HepG2 (cell line): Measurements from ENCODE around the gene RNF133. TPM values are rescaled to one million over a fixed set of nuclear protein-coding genes. Genes with fewer than 3 reads are reported as not detected.

Experiments
- AGO1 ChIP-seq: fragments of 200-400 bp; formaldehyde crosslinking; IDR thresholded peaks from 2 replicates; pipeline ENCODE4 v1.6.1; 2017; ENCODE audit warnings: mild to moderate bottlenecking, low read depth, low read length, moderate library complexity; ENCODE audit not compliant: poor library complexity, severe bottlenecking
- ARNT ChIP-seq: fragments of 450-650 bp; IDR thresholded peaks from 2 replicates; pipeline ENCODE4 v1.6.1; 2017
- ATAD3A ChIP-seq: sonication (generic); formaldehyde crosslinking; IDR thresholded peaks from 2 replicates; pipeline ENCODE4 v1.4.0; 2020; ENCODE audit warnings: missing genetic modification reagents
- ATF5 ChIP-seq: sonication (generic); formaldehyde crosslinking; IDR thresholded peaks from 2 replicates; pipeline ENCODE4 v1.4.0; 2020; ENCODE audit warnings: mild to moderate bottlenecking, low read depth, missing genetic modification reagents
- CBX2 ChIP-seq, 2 experiments: fragments of 200-600 bp in 1 of 2; sonication (generic); formaldehyde crosslinking in 1 of 2; IDR thresholded peaks; 2 replicates each; pipeline versions ENCODE4 v1.7.0 to v1.8.1; 2018 to 2022; ENCODE audit warnings: low read depth in 2 of 2, low read length in 1 of 2, mild to moderate bottlenecking in 1 of 2, missing genetic modification reagents in 1 of 2
- ERF ChIP-seq: IDR thresholded peaks from 2 replicates; pipeline ENCODE4 v1.6.1; 2018; ENCODE audit warnings: missing biosample characterization, missing genetic modification reagents
- FUBP1 ChIP-seq: sonication (generic); formaldehyde crosslinking; IDR thresholded peaks from 2 replicates; pipeline ENCODE4 v1.5.1; 2020; ENCODE audit warnings: missing genetic modification reagents, mild to moderate bottlenecking, borderline replicate concordance
- HDAC1 ChIP-seq: sonication (generic); formaldehyde crosslinking; IDR thresholded peaks from 2 replicates; pipeline ENCODE4 v1.5.1; 2020; ENCODE audit warnings: mild to moderate bottlenecking, missing genetic modification reagents
- HES4 ChIP-seq: sonication (generic); formaldehyde crosslinking; IDR thresholded peaks from 2 replicates; pipeline ENCODE4 v1.9.0; 2021; ENCODE audit warnings: mild to moderate bottlenecking, missing genetic modification reagents, borderline replicate concordance
- JUND ChIP-seq: sonication (generic); formaldehyde crosslinking; IDR thresholded peaks from 2 replicates; pipeline ENCODE4 v1.8.0; 2022; ENCODE audit warnings: mild to moderate bottlenecking, missing genetic modification reagents
- MXD1 ChIP-seq: sonication (generic); formaldehyde crosslinking; IDR thresholded peaks from 2 replicates; pipeline ENCODE4 v1.4.0; 2020; ENCODE audit warnings: mild to moderate bottlenecking, missing genetic modification reagents
- NR1H2 ChIP-seq: sonication (generic); formaldehyde crosslinking; IDR thresholded peaks from 2 replicates; pipeline ENCODE4 v1.8.1; 2022; ENCODE audit warnings: low read depth, missing genetic modification reagents, borderline replicate concordance
- PHF21A ChIP-seq: sonication (generic); formaldehyde crosslinking; IDR thresholded peaks from 2 replicates; pipeline ENCODE4 v1.5.0; 2020; ENCODE audit warnings: mild to moderate bottlenecking, missing genetic modification reagents
- PITX1 ChIP-seq: sonication (generic); formaldehyde crosslinking; IDR thresholded peaks from 2 replicates; pipeline ENCODE4 v1.5.1; 2020; ENCODE audit warnings: mild to moderate bottlenecking, missing genetic modification reagents
- POLR2AphosphoS5 ChIP-seq: IDR thresholded peaks from 2 replicates; pipeline ENCODE4 v1.6.1; 2012; ENCODE audit warnings: low read depth, low read length
- RFXAP ChIP-seq: sonication (generic); formaldehyde crosslinking; IDR thresholded peaks from 2 replicates; pipeline ENCODE4 v1.4.0; 2020; ENCODE audit warnings: missing genetic modification reagents, borderline replicate concordance
- RORA ChIP-seq: sonication (generic); formaldehyde crosslinking; IDR thresholded peaks from 2 replicates; pipeline ENCODE4 v1.5.0; 2020; ENCODE audit warnings: mild to moderate bottlenecking, missing genetic modification reagents, moderate library complexity
- SETDB1 ChIP-seq: sonication (generic); formaldehyde crosslinking; IDR thresholded peaks from 2 replicates; pipeline ENCODE4 v1.5.1; 2020; ENCODE audit warnings: missing genetic modification reagents, mild to moderate bottlenecking, borderline replicate concordance
- SNAPC5 ChIP-seq: sonication (generic); formaldehyde crosslinking; IDR thresholded peaks from 2 replicates; pipeline ENCODE4 v1.8.1; 2023; ENCODE audit warnings: mild to moderate bottlenecking, missing genetic modification reagents, borderline replicate concordance
- TEAD3 ChIP-seq: optimal IDR thresholded peaks from 2 replicates; pipeline ENCODE3; 2016; ENCODE audit warnings: borderline replicate concordance
- ZFYVE20 ChIP-seq: sonication (generic); formaldehyde crosslinking; IDR thresholded peaks from 2 replicates; pipeline ENCODE4 v1.8.0; 2023; ENCODE audit warnings: low read depth, mild to moderate bottlenecking, moderate library complexity, missing genetic modification reagents, borderline replicate concordance
- ZIK1 ChIP-seq: sonication (generic); formaldehyde crosslinking; IDR thresholded peaks from 2 replicates; pipeline ENCODE4 v1.5.0; 2020; ENCODE audit warnings: mild to moderate bottlenecking, low read depth, missing genetic modification reagents, borderline replicate concordance
- ZNF124 ChIP-seq: sonication (generic); formaldehyde crosslinking; IDR thresholded peaks from 2 replicates; pipeline ENCODE4 v1.4.0; 2020; ENCODE audit warnings: missing genetic modification reagents
- ZNF180 ChIP-seq: sonication (generic); formaldehyde crosslinking; IDR thresholded peaks from 2 replicates; pipeline ENCODE4 v1.4.0; 2020; ENCODE audit warnings: low read depth, missing genetic modification reagents, borderline replicate concordance
- ZNF547 ChIP-seq: sonication (generic); formaldehyde crosslinking; IDR thresholded peaks from 2 replicates; pipeline ENCODE4 v1.5.1; 2020; ENCODE audit warnings: mild to moderate bottlenecking, missing genetic modification reagents
- ZNF629 ChIP-seq: sonication (generic); formaldehyde crosslinking; conservative IDR thresholded peaks from 2 replicates; pipeline ENCODE4 v1.5.0; 2020; ENCODE audit warnings: missing genetic modification reagents
- ZNF720 ChIP-seq: sonication (generic); formaldehyde crosslinking; IDR thresholded peaks from 2 replicates; pipeline ENCODE4 v1.4.0; 2020; ENCODE audit warnings: missing genetic modification reagents
- ZNF772 ChIP-seq: sonication (generic); formaldehyde crosslinking; IDR thresholded peaks from 2 replicates; pipeline ENCODE4 v1.5.0; 2020; ENCODE audit warnings: mild to moderate bottlenecking, missing genetic modification reagents
- ZNF883 ChIP-seq: sonication (generic); formaldehyde crosslinking; IDR thresholded peaks from 2 replicates; pipeline ENCODE4 v1.5.1; 2020; ENCODE audit warnings: mild to moderate bottlenecking, missing genetic modification reagents; ENCODE audit errors: not compliant biosample characterization
- ZSCAN21 ChIP-seq: sonication (generic); formaldehyde crosslinking; IDR thresholded peaks from 2 replicates; pipeline ENCODE4 v1.8.0; 2022; ENCODE audit warnings: mild to moderate bottlenecking, missing genetic modification reagents, moderate library complexity, borderline replicate concordance
- ZSCAN25 ChIP-seq: sonication (generic); formaldehyde crosslinking; IDR thresholded peaks from 2 replicates; pipeline ENCODE4 v1.8.0; 2022; ENCODE audit warnings: mild to moderate bottlenecking, missing genetic modification reagents
- polyA plus RNA-seq, 8 experiments: library from polyadenylated mRNA; depleted of rRNA in 3 of 8; stranded (reverse) in 7 of 8; unstranded in 1 of 8; fragments of >200 nt; fragmentation: Illumina TruSeq in 4 of 8; extraction: Trizol in 4 of 8; gene quantifications; 2 replicates each; pipeline versions ENCODE4 v1.2.1 to v1.2.3, GENCODE V29; 2011 to 2016; ENCODE audit warnings: low read depth in 4 of 8, missing spikeins in 1 of 8, mixed read lengths in 1 of 8; ENCODE audit not compliant: insufficient read depth in 1 of 8
- total RNA-seq, 5 experiments: library from RNA; depleted of rRNA; stranded (reverse); fragments of >200 nt; fragmentation: Illumina TruSeq; extraction: Trizol; gene quantifications; 2 replicates each; pipeline ENCODE4 v1.2.3, GENCODE V29; 2016; ENCODE audit warnings: low read depth in 1 of 5

The RNF133 gene
- total and polyA plus RNA-seq, 2 of the 13 experiments (the other 11 are each of a cell fraction or from before 2014, with no cell fraction given): 0.13 to 1.00 TPM

- TF ChIP-seq RFXAP (no peak), ATAD3A (no peak), RORA (no peak), NR1H2 (CRISPR knock-in tag) (no peak), ZSCAN21 (CRISPR knock-in tag) (peak; percentile 44; the same call in 1 of the 2 replicates), ZFYVE20 (CRISPR knock-in tag) (no peak), SETDB1 (CRISPR knock-in tag) (no peak), PHF21A (CRISPR knock-in tag) (no peak), HES4 (CRISPR knock-in tag) (no peak), HDAC1 (CRISPR knock-in tag) (no peak), MXD1 (CRISPR knock-in tag) (no peak), TEAD3 (peak; percentile 91), FUBP1 (CRISPR knock-in tag) (no peak), AGO1 (no peak), ZNF883 (CRISPR knock-in tag) (no peak), JUND (CRISPR knock-in tag) (no peak), CBX2 (IDR thresholded peaks at IDR 0.05; ENCODE audit: low read depth, low read length) (no peak), CBX2 (CRISPR knock-in tag; IDR thresholded peaks at IDR 0.05; ENCODE audit: low read depth) (no peak), ZNF629 (no peak), ZSCAN25 (no peak), ZNF772 (CRISPR knock-in tag) (no peak), ATF5 (CRISPR knock-in tag) (no peak), ERF (CRISPR knock-in tag) (no peak), POLR2AphosphoS5 (no peak), PITX1 (CRISPR knock-in tag) (no peak), SNAPC5 (CRISPR knock-in tag) (no peak), ZIK1 (no peak), ZNF124 (CRISPR knock-in tag) (no peak), ZNF720 (CRISPR knock-in tag) (no peak), ZNF547 (no peak), ZNF180 (CRISPR knock-in tag) (no peak), ARNT (no peak)
Measured at GRCh38 chr7:122695816-122696215, 3.1 kb downstream of the RNF133 start (continued).
